Keratinocyte (primary cell): ENCODE results near the gene SLF2.

Source experiments
- EZH2 ChIP-seq: IDR thresholded peaks from one replicate; pipeline ENCODE4 v1.6.1; 2012; ENCODE audit warnings: inconsistent platforms, mild to moderate bottlenecking, low read length, moderate library complexity
- TF ChIP-seq, protein P1 (sequence below), 3 experiments: IDR thresholded peaks in 1 of 3; conservative IDR thresholded peaks in 1 of 3; optimal IDR thresholded peaks in 1 of 3; 2 replicates in 2 of 3; 3 replicates in 1 of 3; pipeline versions ENCODE3 to v1.5.1; 2011; ENCODE audit warnings: low read length in 3 of 3, mild to moderate bottlenecking in 3 of 3, moderate library complexity in 2 of 3, control low read depth in 1 of 3, inconsistent platforms in 1 of 3; ENCODE audit not compliant: insufficient read depth in 2 of 3; ENCODE audit errors: extremely low read depth in 1 of 3

- TF ChIP-seq, protein P1, sequence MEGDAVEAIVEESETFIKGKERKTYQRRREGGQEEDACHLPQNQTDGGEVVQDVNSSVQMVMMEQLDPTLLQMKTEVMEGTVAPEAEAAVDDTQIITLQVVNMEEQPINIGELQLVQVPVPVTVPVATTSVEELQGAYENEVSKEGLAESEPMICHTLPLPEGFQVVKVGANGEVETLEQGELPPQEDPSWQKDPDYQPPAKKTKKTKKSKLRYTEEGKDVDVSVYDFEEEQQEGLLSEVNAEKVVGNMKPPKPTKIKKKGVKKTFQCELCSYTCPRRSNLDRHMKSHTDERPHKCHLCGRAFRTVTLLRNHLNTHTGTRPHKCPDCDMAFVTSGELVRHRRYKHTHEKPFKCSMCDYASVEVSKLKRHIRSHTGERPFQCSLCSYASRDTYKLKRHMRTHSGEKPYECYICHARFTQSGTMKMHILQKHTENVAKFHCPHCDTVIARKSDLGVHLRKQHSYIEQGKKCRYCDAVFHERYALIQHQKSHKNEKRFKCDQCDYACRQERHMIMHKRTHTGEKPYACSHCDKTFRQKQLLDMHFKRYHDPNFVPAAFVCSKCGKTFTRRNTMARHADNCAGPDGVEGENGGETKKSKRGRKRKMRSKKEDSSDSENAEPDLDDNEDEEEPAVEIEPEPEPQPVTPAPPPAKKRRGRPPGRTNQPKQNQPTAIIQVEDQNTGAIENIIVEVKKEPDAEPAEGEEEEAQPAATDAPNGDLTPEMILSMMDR (optimal IDR thresholded peaks at IDR 0.05 in 1 of 3, IDR thresholded peaks at IDR 0.05 in 1 of 3, conservative IDR thresholded peaks at IDR 0.05 in 1 of 3; ENCODE audit: extremely low read depth in 1 of 3, insufficient read depth in 2 of 3, low read length in 3 of 3): no peak
- no peak for TF ChIP-seq EZH2
These were observed 35.9 kb upstream of the SLF2 start for GRCh38 chr10:100876585-100877460.
